HL-60/S4 treated with phorbol 12-myristate 13-acetate at 8.2 ng/mL for 4 days and 3 days (cell line): ENCODE data around the gene KREMEN1.

Experiments used
- in situ Hi-C: fragments of 300-500 bp; cut with MboI; formaldehyde crosslinking; loops from 2 replicates; pipeline ENCODE4 v1.15.0; 2022; ENCODE audit warnings: low sequenced_read_pairs

Gene KREMEN1

DNA sequence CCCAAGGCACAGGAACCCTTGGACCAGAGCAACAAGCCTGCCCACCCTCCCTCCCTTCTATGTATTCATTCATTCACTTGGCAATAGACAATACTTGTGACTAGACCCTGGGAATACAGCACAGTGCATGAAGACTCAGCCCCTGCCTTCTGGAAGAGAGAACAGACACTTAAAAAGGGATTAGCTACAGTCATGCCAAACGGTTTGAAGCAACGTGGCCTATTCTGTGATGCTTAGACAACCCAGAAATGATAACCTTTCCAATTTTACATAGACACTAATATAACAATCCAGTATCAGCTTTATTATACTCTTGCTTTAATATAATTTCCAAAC lies 52.6 kb downstream of the KREMEN1 start:
- in situ Hi-C loops = no loop called here

- in situ Hi-C loops = no loop called here
Observed at GRCh38 chr22:29125844-29126243, 53.0 kb downstream of the KREMEN1 start.

GRCh38 chr22:29126670-29127395 lies 54.0 kb downstream of the KREMEN1 start:
- in situ Hi-C loops = no loop called here

- in situ Hi-C loops = no loop called here
Observed at GRCh38 chr22:29128891-29129807, 56.3 kb downstream of the KREMEN1 start.

DNA sequence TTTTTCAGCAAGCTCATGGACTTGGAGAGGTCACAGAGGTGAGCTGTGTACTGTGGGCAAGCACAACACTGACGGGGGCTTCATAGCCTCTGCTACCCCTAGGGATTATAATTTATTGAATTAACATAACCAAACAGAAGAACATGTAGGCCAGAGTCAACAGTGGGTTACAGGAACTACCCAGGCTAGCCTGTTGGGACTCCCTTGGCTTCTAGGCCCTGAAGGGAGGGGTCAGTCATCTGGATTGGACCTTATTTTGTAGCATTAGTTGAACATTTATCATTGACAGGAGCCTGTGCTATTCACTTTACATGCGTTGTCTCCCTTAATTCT lies 56.9 kb downstream of the KREMEN1 start:
- in situ Hi-C loops = no loop called here

DNA sequence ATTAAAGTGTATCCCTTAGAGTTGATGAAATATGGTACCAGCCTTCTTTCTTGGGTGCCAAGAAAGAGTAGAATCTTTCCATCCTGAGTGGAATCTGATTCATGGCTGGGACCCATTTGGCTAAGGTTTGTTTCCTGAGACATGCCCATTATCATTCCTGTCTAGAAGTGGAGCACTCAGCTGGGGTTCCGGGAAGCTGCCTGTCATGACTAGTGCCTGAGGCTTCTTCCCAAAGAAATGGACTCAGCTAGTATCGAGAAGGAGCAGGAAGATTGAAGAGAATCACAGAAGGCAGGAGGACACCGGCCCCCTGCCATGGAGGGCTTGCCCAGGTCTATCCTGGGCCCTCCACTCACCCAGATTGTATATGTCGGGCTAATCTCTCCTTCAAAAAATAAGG lies 57.6 kb downstream of the KREMEN1 start:
- in situ Hi-C loops = no loop called here

- in situ Hi-C loops = no loop called here
Observed at GRCh38 chr22:29133603-29134133, 60.8 kb downstream of the KREMEN1 start.

DNA sequence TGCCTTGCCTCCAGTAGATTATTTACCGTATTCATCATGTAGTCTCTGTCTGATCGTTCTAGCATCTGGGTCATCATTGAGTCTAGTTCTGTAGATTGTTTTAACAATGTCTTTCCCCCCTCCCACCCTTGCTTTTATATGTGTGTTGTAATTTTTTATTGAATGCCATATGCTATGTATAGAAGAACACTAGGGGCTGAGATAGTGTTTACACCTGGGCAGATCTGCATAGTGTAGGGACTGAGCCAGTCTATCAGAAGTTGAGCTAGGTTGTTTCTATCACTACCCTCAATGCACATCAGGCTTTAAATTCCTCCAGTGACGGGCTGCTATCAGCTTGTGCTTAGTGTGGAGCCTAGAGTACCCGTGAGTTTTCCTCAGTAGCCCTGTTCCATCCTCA lies 61.6 kb downstream of the KREMEN1 start:
- in situ Hi-C loops = no loop called here

DNA sequence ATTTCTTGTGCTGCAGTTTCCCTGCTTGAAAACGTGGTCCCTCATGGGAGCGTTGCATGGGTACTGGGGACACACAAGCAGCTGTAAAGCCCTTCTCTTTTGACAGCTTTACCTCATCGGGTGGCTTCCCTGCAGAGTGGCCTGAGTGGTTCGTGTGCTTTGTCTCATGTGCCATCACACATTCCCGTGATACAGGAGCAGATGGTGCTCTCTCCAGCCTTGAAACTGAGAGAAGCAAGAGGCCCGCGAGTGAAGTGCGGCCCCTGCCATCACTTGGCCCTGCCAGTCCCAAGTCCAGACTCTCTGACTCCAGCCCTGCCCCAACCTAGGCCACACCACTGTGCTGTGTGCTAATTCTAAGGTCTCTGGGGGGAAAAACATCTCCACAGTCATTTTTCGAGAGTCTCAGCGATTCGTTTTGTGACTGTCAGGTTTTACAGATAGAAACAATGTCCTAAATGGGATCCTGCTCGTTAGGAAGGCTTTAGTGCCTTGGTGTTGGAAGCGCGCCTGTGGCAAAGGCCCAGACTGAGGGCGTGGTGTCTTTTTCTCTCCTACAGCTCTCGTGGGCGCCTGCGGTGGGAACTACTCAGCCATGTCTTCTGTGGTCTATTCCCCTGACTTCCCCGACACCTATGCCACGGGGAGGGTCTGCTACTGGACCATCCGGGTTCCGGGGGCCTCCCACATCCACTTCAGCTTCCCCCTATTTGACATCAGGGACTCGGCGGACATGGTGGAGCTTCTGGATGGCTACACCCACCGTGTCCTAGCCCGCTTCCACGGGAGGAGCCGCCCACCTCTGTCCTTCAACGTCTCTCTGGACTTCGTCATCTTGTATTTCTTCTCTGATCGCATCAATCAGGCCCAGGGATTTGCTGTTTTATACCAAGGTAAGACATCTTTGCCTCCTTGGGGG lies 64.2 kb downstream of the KREMEN1 start:
- in situ Hi-C loops = no loop called here

DNA sequence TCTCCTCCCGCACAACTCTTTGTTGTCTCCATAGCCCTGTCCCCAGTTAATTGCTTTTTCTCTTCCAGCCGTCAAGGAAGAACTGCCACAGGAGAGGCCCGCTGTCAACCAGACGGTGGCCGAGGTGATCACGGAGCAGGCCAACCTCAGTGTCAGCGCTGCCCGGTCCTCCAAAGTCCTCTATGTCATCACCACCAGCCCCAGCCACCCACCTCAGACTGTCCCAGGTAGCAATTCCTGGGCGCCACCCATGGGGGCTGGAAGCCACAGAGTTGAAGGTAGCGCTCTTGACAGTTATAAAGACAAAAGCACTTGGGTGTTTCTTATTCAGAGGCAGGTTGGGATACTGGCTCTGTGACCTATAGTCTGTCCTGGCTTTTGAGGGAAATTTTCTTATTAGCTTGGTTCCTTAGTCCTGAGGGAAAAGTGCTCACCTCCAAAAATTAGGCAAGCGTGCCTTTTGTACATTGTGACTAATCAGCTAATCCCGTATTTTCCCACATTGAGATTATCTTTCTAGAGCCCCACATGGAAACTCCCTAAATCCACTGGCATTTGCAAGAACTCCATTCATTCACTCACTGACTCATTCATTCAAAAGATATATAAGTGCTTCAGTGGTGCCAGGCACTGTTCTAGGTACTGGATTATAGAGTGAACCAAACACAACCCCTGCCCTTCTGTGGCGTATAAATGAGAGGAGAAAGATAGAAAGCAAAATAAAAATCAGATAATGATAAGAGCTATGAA lies 65.9 kb downstream of the KREMEN1 start:
- in situ Hi-C loops = no loop called here

- in situ Hi-C loops = no loop called here
Observed at GRCh38 chr22:29139965-29140782, 67.3 kb downstream of the KREMEN1 start.

GRCh38 chr22:29141078-29141688 lies 68.3 kb downstream of the KREMEN1 start:
- in situ Hi-C loops = no loop called here

- in situ Hi-C loops = no loop called here
Observed at GRCh38 chr22:29142116-29142515, 69.3 kb downstream of the KREMEN1 start.

- in situ Hi-C loops = no loop called here
Observed at GRCh38 chr22:29143941-29144785, 71.3 kb downstream of the KREMEN1 start.

GRCh38 chr22:29144786-29145160 lies 71.9 kb downstream of the KREMEN1 start:
- in situ Hi-C loops = no loop called here

GRCh38 chr22:29145321-29146072 lies 72.7 kb downstream of the KREMEN1 start:
- in situ Hi-C loops = no loop called here

DNA sequence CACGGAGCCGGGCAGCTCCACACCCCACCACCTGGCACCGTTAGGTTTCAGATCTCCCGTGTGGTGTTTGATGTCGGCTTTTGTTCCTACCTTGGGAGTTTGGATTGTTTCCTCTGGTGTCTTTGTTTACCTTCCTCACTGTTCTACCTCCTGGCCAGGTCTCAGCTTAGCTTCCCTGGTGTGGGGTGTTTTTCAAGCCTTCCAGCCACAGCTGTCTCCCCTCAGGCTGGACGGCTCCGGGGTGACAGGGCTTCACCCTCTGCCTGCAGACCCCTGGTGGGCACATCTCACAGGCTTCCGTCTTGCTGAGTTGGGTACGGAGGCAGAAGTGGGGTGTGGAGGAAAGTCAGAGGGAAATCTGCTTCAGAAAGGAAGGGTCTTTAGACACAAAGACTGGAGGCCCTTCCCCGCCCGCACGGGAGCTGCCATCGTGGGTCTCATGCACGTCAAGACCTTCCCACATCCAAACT lies 73.3 kb downstream of the KREMEN1 start:
- in situ Hi-C loops = no loop called here
